Activated CD4-positive, alpha-beta memory T cell treated with anti-CD3 and anti-CD28 coated beads for 36 hours (primary cell): ENCODE results near the gene TIAM1. TPM values are rescaled to one million over a fixed set of nuclear protein-coding genes. Genes with fewer than 3 reads are reported as not detected.

Source experiments
- CTCF ChIA-PET: fragments of 350-600 bp; sonication (Branson Sonifier 250); formaldehyde crosslinking; loops from one replicate; lab custom pipeline; 2021; ENCODE audit warnings: antibody characterized with exemption, inconsistent platforms; lab: Charles Lee
- POLR2A ChIA-PET: fragments of 350-600 bp; sonication (Branson Sonifier 250); formaldehyde crosslinking; loops from one replicate; lab custom pipeline; 2021; ENCODE audit warnings: antibody characterized with exemption; lab: Charles Lee
- DNase-seq: peaks from one replicate; pipeline ENCODE4 v3.0.0-alpha.2; 2020
- H3K27ac Mint-ChIP-seq: one replicate; pipeline ENCODE4 v1.8.0; 2021; ENCODE audit warnings: mixed read lengths
- H3K27me3 Mint-ChIP-seq: one replicate; pipeline ENCODE4 v1.8.0; 2021; ENCODE audit warnings: mixed read lengths
- H3K36me3 Mint-ChIP-seq: one replicate; pipeline ENCODE4 v1.8.0; 2021; ENCODE audit warnings: mixed read lengths
- H3K4me1 Mint-ChIP-seq: one replicate; pipeline ENCODE4 v1.8.0; 2021; ENCODE audit warnings: low read depth, mixed read lengths
- H3K4me3 Mint-ChIP-seq: one replicate; pipeline ENCODE4 v1.8.0; 2021; ENCODE audit warnings: mild to moderate bottlenecking, mixed read lengths
- H3K9me3 Mint-ChIP-seq: one replicate; pipeline ENCODE4 v1.8.0; 2021; ENCODE audit warnings: mixed read lengths
- intact Hi-C: fragments of 100-400 bp; cut with micrococcal nuclease; formaldehyde crosslinking; loops from one replicate; pipeline ENCODE4 v1.15.1; 2023
- total RNA-seq, 2 experiments: library from RNA; stranded (reverse); gene quantifications; one replicate each; pipeline ENCODE4 v1.2.3, GENCODE V29; 2021

The TIAM1 gene
- total RNA-seq, 2 experiments from 2014 or later = 74.8 to 74.9 TPM

- DNase-seq = no peak
- Mint-ChIP-seq H3K4me1 (peaks cover 18% of the 10 kb centered on the region), H3K9me3 (no peaks in the 10 kb centered on the region), H3K4me3 (no peak overlapping the region), H3K36me3 (peaks cover 24% of the 10 kb centered on the region), H3K27ac (no peak overlapping the region), H3K27me3 (no peaks in the 10 kb centered on the region)
- ChIA-PET POLR2A (no interaction called here), CTCF (no interaction called here)
- intact Hi-C loops = no loop called here
Observed at GRCh38 chr21:31262728-31263127, 81.3 kb downstream of the TIAM1 start.

- H3K27ac Mint-ChIP-seq = no peak overlapping the region
- ChIA-PET CTCF (no interaction called here), POLR2A (interaction anchor here (0.6 kb wide), 1 partner anchor 359 kb away, joined by 3 read pairs; no protein-coding TSS in a partner anchor)
- no peak overlapping the region for H3K4me3 Mint-ChIP-seq
- no peak for DNase-seq
- H3K36me3 Mint-ChIP-seq = peaks cover 20% of the 10 kb centered on the region
- no peaks in the 10 kb centered on the region for H3K27me3 Mint-ChIP-seq
- H3K4me1 Mint-ChIP-seq = peaks cover 17% of the 10 kb centered on the region
- no peaks in the 10 kb centered on the region for H3K9me3 Mint-ChIP-seq
- intact Hi-C loops = no loop called here
Observed at GRCh38 chr21:31261759-31262158, 82.3 kb downstream of the TIAM1 start.

- H3K36me3 Mint-ChIP-seq = peaks cover 10% of the 10 kb centered on the region
- intact Hi-C loops = no loop called here
- no peaks in the 10 kb centered on the region for H3K27me3 Mint-ChIP-seq
- ChIA-PET POLR2A (no interaction called here), CTCF (no interaction called here)
- no peaks in the 10 kb centered on the region for H3K9me3 Mint-ChIP-seq
- no peak for DNase-seq
- H3K4me1 Mint-ChIP-seq = peaks cover 12% of the 10 kb centered on the region
- no peak overlapping the region for H3K4me3 Mint-ChIP-seq
- H3K27ac Mint-ChIP-seq = no peak overlapping the region
Observed at GRCh38 chr21:31260790-31261189, 83.3 kb downstream of the TIAM1 start.

GRCh38 chr21:31258073-31258472 lies 86.0 kb downstream of the TIAM1 start:
- peaks cover 2% of the 10 kb centered on the region for H3K36me3 Mint-ChIP-seq
- H3K27me3 Mint-ChIP-seq = no peaks in the 10 kb centered on the region
- no peak overlapping the region for H3K27ac Mint-ChIP-seq
- no peaks in the 10 kb centered on the region for H3K9me3 Mint-ChIP-seq
- intact Hi-C loops = no loop called here
- DNase-seq = no peak
- CTCF ChIA-PET = no interaction called here
- H3K4me3 Mint-ChIP-seq = no peak overlapping the region
- POLR2A ChIA-PET = no interaction called here
- H3K4me1 Mint-ChIP-seq = peaks cover 5% of the 10 kb centered on the region

GRCh38 chr21:31257265-31257664 lies 86.8 kb downstream of the TIAM1 start:
- intact Hi-C loops = no loop called here
- Mint-ChIP-seq H3K27me3 (no peaks in the 10 kb centered on the region), H3K9me3 (no peaks in the 10 kb centered on the region), H3K4me3 (no peak overlapping the region), H3K36me3 (peaks cover 2% of the 10 kb centered on the region), H3K4me1 (peaks cover 5% of the 10 kb centered on the region), H3K27ac (no peak overlapping the region)
- CTCF ChIA-PET = no interaction called here
- POLR2A ChIA-PET = no interaction called here
- no peak for DNase-seq

- ChIA-PET POLR2A (no interaction called here), CTCF (no interaction called here)
- no peak for DNase-seq
- Mint-ChIP-seq H3K9me3 (no peaks in the 10 kb centered on the region), H3K27ac (no peak overlapping the region), H3K4me3 (no peak overlapping the region), H3K4me1 (peaks cover 2% of the 10 kb centered on the region), H3K36me3 (peaks cover 5% of the 10 kb centered on the region), H3K27me3 (no peaks in the 10 kb centered on the region)
- intact Hi-C loops = no loop called here
Observed at GRCh38 chr21:31255896-31256295, 88.2 kb downstream of the TIAM1 start.

GRCh38 chr21:31255036-31255435 lies 89.0 kb downstream of the TIAM1 start:
- H3K27me3 Mint-ChIP-seq = no peaks in the 10 kb centered on the region
- no peak for DNase-seq
- no peaks in the 10 kb centered on the region for H3K9me3 Mint-ChIP-seq
- peaks cover 11% of the 10 kb centered on the region for H3K36me3 Mint-ChIP-seq
- intact Hi-C loops = no loop called here
- no peak overlapping the region for H3K27ac Mint-ChIP-seq
- peaks cover 2% of the 10 kb centered on the region for H3K4me1 Mint-ChIP-seq
- ChIA-PET POLR2A (no interaction called here), CTCF (no interaction called here)
- H3K4me3 Mint-ChIP-seq = no peak overlapping the region

- CTCF ChIA-PET = interaction anchor here (1.5 kb wide), 1 partner anchor 327 kb away, joined by 3 read pairs; no protein-coding TSS in a partner anchor
- no peak for DNase-seq
- POLR2A ChIA-PET = no interaction called here
- intact Hi-C loops = no loop called here
- H3K27me3 Mint-ChIP-seq = no peaks in the 10 kb centered on the region
- H3K4me1 Mint-ChIP-seq = peaks cover 2% of the 10 kb centered on the region
- H3K36me3 Mint-ChIP-seq = peaks cover 16% of the 10 kb centered on the region
- H3K9me3 Mint-ChIP-seq = no peaks in the 10 kb centered on the region
- no peak overlapping the region for H3K27ac Mint-ChIP-seq
- no peak overlapping the region for H3K4me3 Mint-ChIP-seq
Observed at GRCh38 chr21:31254131-31254530, 89.9 kb downstream of the TIAM1 start.

GRCh38 chr21:31253684-31254083 lies 90.4 kb downstream of the TIAM1 start:
- H3K9me3 Mint-ChIP-seq = no peaks in the 10 kb centered on the region
- no peak overlapping the region for H3K27ac Mint-ChIP-seq
- DNase-seq = no peak
- intact Hi-C loops = no loop called here
- ChIA-PET CTCF (interaction anchor here (1.5 kb wide), 1 partner anchor 327 kb away, joined by 3 read pairs; no protein-coding TSS in a partner anchor), POLR2A (no interaction called here)
- H3K36me3 Mint-ChIP-seq = peaks cover 19% of the 10 kb centered on the region
- H3K4me1 Mint-ChIP-seq = peaks cover 2% of the 10 kb centered on the region
- H3K27me3 Mint-ChIP-seq = no peaks in the 10 kb centered on the region
- no peak overlapping the region for H3K4me3 Mint-ChIP-seq

- intact Hi-C loops = no loop called here
- POLR2A ChIA-PET = no interaction called here
- no peak for DNase-seq
- H3K27me3 Mint-ChIP-seq = no peaks in the 10 kb centered on the region
- H3K4me1 Mint-ChIP-seq = peaks cover 2% of the 10 kb centered on the region
- H3K36me3 Mint-ChIP-seq = peaks cover 23% of the 10 kb centered on the region
- no peak overlapping the region for H3K27ac Mint-ChIP-seq
- CTCF ChIA-PET = interaction anchor here (1.2 kb wide), 1 partner anchor 153 kb away, joined by 3 read pairs; no protein-coding TSS in a partner anchor
- no peak overlapping the region for H3K4me3 Mint-ChIP-seq
- H3K9me3 Mint-ChIP-seq = no peaks in the 10 kb centered on the region
Observed at GRCh38 chr21:31252611-31253010, 91.5 kb downstream of the TIAM1 start.

- Mint-ChIP-seq H3K9me3 (no peaks in the 10 kb centered on the region), H3K27ac (no peak overlapping the region), H3K4me1 (peaks cover 2% of the 10 kb centered on the region), H3K36me3 (peaks cover 23% of the 10 kb centered on the region), H3K4me3 (no peak overlapping the region), H3K27me3 (no peaks in the 10 kb centered on the region)
- intact Hi-C loops = no loop called here
- no peak for DNase-seq
- POLR2A ChIA-PET = no interaction called here
- CTCF ChIA-PET = interaction anchor here (1.2 kb wide), 1 partner anchor 153 kb away, joined by 3 read pairs; no protein-coding TSS in a partner anchor
Observed at GRCh38 chr21:31252091-31252490, 92.0 kb downstream of the TIAM1 start.

GRCh38 chr21:31251686-31252085 lies 92.4 kb downstream of the TIAM1 start:
- intact Hi-C loops = no loop called here
- Mint-ChIP-seq H3K4me3 (no peak overlapping the region), H3K27me3 (no peaks in the 10 kb centered on the region), H3K27ac (no peak overlapping the region), H3K9me3 (no peaks in the 10 kb centered on the region), H3K4me1 (peaks cover 2% of the 10 kb centered on the region), H3K36me3 (peaks cover 25% of the 10 kb centered on the region)
- ChIA-PET CTCF (interaction anchor here (1.2 kb wide), 1 partner anchor 152 kb away, joined by 3 read pairs; no protein-coding TSS in a partner anchor), POLR2A (no interaction called here)
- no peak for DNase-seq

GRCh38 chr21:31248598-31248997 lies 95.5 kb downstream of the TIAM1 start:
- H3K9me3 Mint-ChIP-seq = peaks cover 10% of the 10 kb centered on the region
- H3K4me1 Mint-ChIP-seq = no peaks in the 10 kb centered on the region
- H3K27ac Mint-ChIP-seq = no peak overlapping the region
- no peaks in the 10 kb centered on the region for H3K27me3 Mint-ChIP-seq
- CTCF ChIA-PET = no interaction called here
- peaks cover 50% of the 10 kb centered on the region for H3K36me3 Mint-ChIP-seq
- H3K4me3 Mint-ChIP-seq = no peak overlapping the region
- no peak for DNase-seq
- POLR2A ChIA-PET = no interaction called here
- intact Hi-C loops = no loop called here
